GM04504 (cell line): Measurements from ENCODE around the gene RAB31.
"Not testable (repeated sequence)": the region's sequence is repeated elsewhere in the genome, so short reads cannot be mapped to it uniquely, and the experiment has no call there.

ENCODE experiments used
- DNase-seq: peaks from one replicate; pipeline ENCODE4 v3.0.0-alpha.2; 2012; ENCODE audit warnings: low read depth

Gene RAB31

DNA sequence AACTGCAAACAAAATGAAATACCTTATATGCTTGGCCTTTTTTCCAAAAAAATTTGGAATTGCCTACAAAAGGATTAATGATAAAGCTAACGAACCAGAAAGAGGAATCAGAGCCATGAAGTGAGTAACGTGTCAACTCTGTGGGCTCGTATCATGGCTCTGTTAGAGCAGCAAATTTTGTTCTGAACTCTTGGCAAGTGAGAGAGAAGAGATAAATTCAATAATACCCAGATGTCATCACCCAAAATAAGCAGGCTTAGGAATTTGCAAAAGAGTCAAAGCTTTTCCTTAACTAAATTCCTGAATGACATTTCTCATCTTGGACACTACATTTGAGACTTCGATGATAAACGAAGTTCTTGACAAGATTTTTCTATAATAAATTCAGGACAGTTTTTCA lies 182.1 kb downstream of the RAB31 start:
- DNase-seq = no peak

DNA sequence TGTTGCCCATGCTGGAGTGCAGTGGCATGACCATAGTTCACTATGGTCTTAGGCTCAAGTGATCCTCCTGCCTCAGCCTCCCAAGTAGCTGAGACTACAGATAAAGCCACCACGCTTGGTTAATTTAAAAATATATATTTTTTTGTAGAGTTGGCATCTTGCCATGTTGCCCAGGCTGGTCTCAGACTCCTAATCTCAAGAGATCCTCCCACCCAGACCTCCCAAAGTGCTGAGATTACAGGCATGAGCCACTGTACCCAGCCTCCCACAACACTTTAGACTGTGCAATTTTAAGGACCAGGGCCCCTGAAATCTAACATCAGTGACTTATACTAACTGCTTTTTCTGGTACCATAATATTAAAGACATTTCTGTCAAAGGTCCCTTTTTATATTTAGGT lies 182.9 kb downstream of the RAB31 start:
- DNase-seq = no peak

DNA sequence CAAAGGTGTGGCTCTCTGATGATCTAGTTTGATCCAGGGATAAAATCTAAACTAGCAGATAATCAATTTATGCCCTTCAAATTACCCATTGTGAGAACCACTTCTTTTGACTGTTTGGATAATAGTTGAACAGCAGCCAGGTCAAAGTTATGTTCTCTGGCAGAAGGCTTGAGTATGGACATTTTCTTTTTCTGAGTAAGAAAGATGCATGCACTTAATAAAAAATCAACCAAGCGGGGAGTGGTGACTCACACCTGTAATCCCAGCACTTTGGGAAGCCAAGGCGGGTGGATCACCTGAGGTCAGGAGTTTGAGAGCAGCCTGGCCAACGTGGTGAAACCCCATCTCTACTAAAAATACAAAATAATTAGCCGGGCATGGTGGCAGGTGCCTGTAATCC lies 183.4 kb downstream of the RAB31 start:
- DNase-seq = not testable (repeated sequence)

DNA sequence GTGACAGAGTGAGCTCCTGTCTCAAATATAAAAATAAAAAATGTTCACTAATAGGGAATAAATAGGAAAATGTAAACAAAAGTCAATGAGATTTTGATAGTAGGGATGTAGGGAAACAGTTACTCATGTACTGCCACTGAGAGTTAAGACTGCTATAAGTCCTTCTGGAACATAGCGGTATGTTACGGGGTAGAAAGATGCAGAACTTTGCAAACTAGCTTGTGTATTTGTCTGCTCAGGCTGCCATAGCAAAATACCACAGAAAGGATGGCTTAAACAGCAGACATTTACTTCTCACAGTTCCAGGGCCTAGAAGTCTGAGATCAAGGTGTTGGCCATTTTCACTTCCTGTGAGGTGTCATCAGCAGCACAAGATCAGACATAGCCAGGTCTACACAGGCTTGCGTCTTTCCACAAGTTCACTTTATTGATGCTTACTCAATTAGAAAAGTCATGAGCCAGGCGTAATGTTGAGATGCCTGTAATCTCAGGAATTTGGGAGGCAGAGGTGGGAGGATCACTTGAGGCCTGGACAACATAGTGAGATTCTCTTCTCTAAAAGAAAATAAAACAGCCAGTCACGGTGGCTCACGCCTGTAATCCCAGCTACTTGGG lies 186.5 kb downstream of the RAB31 start:
- DNase-seq = no peak

DNA sequence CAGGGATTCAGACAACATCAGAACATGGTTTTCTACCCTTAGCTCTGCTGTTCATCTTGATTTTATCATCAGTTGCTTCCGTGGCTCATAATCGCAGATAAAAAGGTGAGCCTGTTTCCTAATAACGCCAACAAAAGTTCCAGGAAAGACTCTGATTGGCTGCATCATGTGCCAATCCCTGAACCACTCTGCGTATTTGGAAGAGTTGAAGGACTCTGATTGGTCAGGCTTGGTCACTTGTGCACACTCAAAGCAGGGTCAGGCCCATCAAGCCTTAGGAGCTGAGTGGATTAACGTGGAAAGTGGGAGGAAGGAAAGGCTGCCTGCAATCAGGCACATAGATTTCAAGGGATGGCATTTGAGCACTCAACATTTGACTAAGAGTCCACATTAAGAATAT lies 189.0 kb downstream of the RAB31 start:
- no peak for DNase-seq

DNA sequence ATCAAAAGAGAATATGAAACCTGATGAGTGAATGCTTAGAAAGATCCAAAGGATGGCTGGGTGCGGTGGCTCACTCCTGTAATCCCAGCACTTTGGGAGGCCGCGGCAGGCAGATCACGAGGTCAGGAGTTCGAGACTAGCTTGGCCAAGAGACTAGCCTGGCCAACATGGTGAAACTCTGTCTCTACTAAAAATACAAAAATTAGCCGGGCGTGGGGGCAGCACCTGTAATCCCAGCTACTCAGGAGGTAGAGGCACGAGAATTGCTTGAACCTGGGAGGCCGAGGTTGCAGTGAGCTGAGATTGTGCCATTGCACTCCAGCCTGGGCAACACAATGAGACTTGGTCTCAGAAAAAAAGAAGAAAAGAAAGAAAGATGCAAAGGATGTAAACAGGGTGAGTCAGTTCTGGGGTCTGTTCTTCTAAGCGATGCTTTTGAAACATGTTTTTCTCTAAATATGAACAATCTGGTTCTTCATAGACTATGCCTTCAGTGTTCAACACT lies 189.7 kb downstream of the RAB31 start:
- DNase-seq = not testable (repeated sequence)

DNA sequence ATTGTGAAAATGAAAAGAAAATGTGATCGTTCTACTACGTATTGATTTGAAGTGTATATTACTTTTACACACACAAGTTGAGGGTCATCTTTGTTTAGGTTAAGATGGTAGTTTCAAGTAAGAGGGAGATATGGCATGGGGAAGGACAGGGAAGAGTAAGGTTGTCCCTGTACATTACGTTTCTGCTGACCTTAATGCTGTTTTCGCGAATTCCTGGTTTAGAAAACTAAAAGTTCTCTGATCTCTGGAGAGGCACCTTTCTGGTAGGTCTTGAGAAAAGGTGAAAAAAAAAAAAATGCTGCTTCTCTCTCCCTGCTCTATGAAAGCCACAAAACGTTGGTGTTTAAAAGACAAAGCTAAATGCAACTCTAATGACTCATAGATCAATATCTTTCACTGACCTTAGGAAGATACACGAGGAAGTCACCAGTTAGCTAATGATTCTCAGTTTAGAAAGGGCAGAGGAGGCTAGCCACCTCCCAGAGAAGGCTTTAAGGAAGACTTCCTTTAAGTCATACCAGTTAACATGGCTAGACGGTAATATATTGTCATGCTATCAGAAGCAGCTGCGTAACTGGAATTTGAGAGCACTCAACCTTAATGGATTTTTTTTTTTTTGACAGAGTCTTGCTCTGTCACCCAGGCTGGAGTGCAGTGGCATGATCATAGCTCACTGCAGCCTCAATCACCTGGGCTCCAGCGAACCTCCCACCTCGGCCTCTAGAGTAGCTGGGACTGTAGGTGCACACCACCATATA lies 190.9 kb downstream of the RAB31 start:
- DNase-seq = no peak

DNA sequence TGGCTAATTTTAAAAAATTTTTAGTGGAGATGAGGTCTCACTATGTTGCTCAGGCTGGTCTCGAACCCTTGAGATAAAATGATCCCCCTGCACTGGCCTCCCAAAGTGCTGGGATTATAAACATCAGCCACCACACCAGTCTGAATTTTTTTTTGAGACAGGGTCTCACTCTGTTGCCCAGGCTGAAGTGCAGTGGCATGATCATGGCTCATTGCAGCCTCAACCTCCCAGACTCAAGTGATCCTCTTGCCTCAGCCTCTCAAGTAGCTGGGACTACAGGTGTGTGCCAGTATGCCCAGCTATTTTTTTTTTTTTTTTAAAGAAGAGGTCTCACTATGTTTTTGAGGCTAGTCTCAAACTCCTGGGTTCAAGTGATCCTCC lies 191.4 kb downstream of the RAB31 start:
- DNase-seq = not testable (repeated sequence)

DNA sequence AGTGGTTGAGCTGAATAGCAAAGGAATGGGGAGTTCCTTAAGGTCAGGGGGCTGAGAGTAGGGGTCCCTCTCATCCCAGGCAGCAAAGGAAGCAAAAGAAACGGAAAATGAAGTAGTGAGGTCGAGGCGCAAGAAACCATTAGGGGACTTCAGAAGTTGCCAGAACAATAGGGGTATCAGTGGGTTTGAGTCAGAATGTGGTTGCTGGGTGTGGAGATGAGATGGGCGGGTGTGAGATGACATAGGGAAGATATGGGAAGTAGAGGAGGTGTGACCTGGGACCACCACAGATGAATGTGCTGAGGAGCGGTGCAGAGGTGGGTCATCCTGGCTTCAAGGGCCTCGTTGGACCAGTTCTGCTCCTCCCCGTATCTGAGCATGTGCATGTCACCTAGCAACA lies 192.6 kb downstream of the RAB31 start:
- DNase-seq = no peak

DNA sequence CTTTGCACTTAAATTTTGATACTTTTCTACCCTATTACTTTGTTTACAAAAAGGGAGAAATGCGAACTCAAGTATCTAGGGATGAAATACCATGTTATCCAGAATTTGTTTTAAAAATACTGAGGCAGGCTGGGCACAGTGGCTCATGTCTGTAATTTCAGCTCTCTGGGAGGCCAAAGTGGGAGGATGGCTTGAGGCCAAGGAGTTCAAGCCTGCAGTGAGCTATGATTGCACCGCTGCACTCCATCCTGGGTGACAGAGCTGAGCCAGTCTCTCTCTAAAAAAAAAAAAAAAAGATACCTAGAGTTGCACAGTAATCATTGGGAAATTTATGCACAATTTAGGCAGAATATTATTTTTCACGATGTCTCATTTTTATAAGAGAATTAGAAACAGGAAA lies 193.3 kb downstream of the RAB31 start:
- DNase-seq = no peak

DNA sequence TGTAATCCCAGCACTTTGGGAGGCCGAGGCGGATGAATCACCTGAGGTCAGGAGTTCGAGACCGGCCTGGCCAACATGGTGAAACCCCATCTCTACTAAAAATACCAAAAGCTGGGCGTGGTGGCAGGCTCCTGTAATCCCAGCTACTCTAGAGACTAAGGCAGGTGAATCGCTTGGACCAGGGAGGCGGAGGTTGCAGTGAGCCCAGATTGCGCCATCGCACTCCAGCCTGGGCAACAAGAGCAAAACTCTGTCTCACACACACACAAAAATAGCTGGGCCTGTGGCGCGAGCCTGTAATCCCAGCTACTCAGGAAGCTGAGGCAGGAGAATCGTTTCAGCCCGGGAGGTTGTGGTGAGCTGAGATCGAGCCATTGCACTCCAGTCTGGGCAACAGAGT lies 194.2 kb downstream of the RAB31 start:
- not testable (repeated sequence) for DNase-seq

DNA sequence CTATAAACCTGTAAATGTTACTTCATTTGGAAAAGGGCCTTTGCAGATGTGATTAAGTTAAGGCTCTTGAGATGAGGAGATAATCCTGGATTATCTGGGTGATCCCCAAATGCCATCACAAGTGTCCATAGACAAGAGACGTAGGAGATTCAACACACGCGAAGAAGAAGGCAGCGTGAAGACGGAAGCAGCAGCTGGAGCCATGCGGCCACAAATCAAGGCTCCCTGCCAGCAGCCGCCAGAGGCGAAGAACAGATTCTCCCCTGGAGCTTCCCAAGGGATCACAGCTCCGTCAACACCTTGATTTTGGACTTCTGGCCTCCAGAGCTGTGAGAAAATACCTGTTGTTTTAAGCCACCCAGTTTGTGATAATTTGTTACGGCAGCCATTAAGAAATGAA lies 194.7 kb downstream of the RAB31 start:
- DNase-seq = no peak

DNA sequence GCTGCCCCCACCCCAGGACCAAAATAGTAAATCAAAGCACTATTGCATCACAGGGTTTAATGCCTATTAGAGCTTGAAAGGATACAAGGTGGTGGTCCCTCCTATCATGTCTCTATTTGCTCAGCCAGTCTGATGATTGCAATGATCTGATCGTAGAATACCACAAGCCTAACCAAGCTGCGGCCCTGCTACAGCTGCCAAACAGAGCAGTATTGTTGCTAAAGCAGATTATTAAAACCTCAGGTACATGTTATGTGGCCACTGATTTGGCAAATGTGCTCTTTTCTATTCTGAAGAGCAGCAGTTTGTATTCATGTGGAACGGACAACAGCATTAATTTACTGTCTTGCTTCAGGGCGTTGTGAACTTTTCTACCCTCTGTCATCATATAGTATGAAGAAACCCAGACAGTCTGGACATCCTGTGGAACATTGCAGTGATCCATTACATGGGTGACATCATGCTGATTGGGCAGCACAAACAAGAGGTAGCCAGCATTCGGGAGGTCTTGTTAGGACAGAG lies 197.4 kb downstream of the RAB31 start:
- DNase-seq = no peak

DNA sequence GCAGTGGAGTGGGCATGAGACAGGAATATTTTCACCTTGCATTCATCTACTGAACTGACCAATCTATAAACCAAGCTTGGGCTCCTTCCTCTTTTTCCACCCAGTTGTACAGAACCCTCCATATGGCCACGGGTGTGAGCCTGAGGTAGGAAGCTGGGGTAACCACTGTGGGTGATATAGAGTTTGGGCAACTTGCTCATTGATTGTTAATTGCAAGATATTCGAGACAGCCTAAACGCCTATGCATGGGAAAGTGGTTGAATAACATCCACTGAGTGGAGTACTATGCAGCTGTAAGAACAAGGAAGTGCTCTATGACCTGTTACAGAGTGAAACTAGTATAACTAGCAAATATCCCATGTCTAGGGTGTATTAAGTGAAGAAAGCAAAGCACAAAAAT lies 198.4 kb downstream of the RAB31 start:
- DNase-seq = no peak

DNA sequence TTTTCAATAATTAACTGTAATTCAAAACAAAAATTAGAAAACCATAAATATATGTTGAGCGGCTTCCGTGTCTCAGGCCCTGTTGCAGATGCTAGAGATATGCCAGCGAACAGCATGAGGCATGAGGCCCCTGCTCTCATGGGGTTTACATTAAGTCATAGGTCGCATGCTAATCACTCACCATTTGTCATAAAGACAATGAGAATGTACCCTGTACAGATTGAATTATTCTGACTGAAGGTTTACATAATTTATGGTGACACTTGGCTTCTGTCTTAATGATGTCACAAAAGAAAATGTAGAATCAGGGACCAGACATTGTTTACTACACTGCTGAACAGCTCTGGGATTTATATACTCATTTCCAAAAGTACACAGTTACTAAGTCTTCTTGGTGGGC lies 199.8 kb downstream of the RAB31 start:
- no peak for DNase-seq

DNA sequence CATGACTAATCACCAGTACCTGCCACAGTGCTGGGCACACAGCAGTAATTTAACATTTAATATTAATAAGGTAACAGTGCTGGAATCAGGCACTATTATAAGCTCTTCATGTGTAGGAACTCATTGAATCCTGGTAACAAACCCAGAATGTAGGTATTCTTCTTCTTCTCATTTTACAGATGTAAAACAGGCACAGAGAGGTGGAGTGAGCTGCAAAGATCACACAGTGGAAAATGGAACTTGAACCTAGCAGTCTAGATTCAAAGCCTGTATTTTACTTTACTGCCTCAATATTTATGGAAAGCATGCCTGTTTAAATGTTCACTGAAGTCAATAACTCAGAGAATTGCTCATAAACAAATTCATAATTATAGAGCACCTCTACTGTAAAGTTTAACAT lies 202.0 kb downstream of the RAB31 start:
- no peak for DNase-seq

DNA sequence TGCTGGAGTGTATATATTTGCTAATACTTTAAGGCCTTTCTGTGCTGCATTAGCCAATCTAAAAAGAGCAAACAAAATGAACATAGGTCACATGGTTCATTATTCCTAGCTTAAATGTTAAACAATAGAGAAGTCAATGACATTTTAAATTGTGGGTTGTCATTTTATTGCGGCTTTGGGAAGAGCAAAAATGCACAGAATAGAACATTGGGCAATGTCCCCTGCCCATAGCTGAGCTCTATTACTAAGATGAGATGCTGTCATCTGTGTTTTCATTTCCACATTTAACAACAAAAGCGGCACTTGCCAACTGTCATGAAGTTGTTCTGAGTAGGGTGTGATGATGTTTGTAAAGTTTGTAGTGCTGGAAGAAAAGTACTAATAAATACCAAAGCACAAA lies 202.6 kb downstream of the RAB31 start:
- DNase-seq = no peak

DNA sequence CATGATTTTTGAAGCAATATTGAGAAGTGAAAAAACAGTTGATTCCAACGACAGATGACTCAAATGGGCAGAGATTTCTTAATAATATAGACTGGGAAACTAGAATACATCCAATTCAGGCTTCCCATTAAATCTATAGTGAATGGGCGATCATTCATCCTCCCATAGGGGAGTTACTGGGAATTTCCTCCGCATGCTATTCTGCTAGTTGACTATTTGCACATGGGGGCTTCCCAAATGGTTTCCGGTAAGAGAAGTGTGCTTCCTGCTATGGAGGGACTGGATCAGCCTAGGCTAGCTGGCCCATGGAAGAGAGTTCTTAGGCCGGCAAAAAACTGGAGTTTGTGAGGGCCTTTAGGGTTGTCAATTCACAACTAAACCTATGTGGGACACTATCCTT lies 203.1 kb downstream of the RAB31 start:
- no peak for DNase-seq
